ENCODE data around the gene TRABD.

DNA sequence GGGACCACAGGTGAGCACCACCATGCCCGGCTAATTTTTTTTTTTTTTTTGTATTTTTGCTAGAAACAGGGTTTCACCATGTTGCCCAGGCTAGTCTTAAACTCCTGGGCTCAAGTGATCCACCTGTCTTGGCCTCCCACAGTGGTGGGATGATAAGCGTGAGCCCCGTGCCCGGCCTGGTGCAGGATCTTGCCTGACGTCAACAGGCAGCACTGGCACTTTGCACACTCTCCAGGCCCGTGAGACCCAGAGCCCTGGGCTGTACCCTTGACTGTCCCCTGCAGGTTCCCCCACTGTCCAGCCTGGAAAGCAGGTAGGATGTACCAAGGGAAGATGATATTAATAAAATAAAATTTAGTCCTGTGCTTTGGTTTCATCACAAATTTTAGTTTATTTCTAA is 44.3 kb upstream of the TRABD start:
- no peak for TF ChIP-seq CTCF (conservative IDR thresholded peaks at IDR 0.05; ENCODE audit: low read length)
- TF ChIP-seq EZH2phosphoT487 (IDR thresholded peaks at IDR 0.05; ENCODE audit: borderline replicate concordance, low read depth, low read length) = no peak

Measured in OCI-LY7 (cell line).